ENCODE measurements around the gene P2RX3.

The P2RX3 gene

DNA sequence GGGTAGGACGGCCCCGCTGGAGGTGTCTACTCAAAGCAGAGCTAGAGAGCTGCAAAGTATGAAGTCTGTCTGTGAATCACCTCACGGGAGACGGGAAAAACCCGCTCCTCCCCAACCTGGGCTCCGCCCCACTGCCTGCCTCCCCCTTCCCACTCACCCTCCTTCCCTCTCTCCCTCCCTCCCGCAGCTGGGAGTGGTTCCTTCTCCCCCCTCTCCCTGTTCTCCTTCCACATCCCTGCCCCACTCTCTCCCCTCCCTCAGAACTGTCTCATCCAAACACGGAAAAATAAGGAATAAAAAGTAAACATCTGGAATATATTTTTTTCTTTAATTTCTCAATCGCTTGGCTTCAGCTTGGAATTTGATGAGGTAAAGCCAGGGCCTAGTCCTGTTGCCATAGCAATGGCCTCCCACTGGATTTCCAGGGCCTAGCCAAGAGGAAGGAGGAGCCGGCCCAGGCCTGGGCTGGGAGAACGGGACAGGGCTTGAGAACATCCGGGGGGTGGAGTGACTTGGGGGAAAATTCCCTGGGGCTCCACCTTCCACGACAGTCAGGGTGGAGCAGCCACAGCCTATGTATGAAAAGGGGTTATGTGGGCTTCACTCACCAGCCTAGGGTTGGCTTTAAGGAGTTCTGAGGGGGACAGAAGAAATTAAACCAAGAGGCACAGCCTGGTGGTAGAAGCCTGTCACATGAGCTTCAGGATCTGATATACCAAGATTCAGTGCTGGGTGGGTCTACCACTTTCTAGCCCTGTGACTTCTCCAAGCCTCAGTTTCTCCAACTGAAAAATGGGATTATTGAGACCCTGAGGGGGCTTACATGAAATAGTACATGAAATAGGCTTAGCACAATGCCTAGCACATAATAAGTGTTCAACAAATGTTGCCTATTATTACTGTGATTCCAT lies 15.6 kb upstream of the P2RX3 start:
- TF ChIP-seq, protein P1, sequence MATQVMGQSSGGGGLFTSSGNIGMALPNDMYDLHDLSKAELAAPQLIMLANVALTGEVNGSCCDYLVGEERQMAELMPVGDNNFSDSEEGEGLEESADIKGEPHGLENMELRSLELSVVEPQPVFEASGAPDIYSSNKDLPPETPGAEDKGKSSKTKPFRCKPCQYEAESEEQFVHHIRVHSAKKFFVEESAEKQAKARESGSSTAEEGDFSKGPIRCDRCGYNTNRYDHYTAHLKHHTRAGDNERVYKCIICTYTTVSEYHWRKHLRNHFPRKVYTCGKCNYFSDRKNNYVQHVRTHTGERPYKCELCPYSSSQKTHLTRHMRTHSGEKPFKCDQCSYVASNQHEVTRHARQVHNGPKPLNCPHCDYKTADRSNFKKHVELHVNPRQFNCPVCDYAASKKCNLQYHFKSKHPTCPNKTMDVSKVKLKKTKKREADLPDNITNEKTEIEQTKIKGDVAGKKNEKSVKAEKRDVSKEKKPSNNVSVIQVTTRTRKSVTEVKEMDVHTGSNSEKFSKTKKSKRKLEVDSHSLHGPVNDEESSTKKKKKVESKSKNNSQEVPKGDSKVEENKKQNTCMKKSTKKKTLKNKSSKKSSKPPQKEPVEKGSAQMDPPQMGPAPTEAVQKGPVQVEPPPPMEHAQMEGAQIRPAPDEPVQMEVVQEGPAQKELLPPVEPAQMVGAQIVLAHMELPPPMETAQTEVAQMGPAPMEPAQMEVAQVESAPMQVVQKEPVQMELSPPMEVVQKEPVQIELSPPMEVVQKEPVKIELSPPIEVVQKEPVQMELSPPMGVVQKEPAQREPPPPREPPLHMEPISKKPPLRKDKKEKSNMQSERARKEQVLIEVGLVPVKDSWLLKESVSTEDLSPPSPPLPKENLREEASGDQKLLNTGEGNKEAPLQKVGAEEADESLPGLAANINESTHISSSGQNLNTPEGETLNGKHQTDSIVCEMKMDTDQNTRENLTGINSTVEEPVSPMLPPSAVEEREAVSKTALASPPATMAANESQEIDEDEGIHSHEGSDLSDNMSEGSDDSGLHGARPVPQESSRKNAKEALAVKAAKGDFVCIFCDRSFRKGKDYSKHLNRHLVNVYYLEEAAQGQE (IDR thresholded peaks at IDR 0.05; ENCODE audit: insufficient read depth in 1 of 2, low read depth in 2 of 2, low read length in 2 of 2) = peak in 1 of 2 experiments; percentile 59; a peak in 1 of 4 replicates
- TF ChIP-seq FOXP2 (optimal IDR thresholded peaks at IDR 0.05; ENCODE audit: borderline replicate concordance, extremely low read depth, extremely low read length, insufficient read depth) = no peak
- peak; percentile 44; the same call in 1 of the 2 replicates for TF ChIP-seq TAF1 (IDR thresholded peaks at IDR 0.05; ENCODE audit: borderline replicate concordance, insufficient read depth, low read length)
- 0 out of 2 replicates have a peak, but pooled peaks have one; percentile 22 for TF ChIP-seq SIN3A (IDR thresholded peaks at IDR 0.05; ENCODE audit: borderline replicate concordance, insufficient read depth, low read length)
- TF ChIP-seq POLR2AphosphoS5 (IDR thresholded peaks at IDR 0.05; ENCODE audit: low read depth, low read length) = peak; percentile 15; the same call in 1 of the 2 replicates

DNA sequence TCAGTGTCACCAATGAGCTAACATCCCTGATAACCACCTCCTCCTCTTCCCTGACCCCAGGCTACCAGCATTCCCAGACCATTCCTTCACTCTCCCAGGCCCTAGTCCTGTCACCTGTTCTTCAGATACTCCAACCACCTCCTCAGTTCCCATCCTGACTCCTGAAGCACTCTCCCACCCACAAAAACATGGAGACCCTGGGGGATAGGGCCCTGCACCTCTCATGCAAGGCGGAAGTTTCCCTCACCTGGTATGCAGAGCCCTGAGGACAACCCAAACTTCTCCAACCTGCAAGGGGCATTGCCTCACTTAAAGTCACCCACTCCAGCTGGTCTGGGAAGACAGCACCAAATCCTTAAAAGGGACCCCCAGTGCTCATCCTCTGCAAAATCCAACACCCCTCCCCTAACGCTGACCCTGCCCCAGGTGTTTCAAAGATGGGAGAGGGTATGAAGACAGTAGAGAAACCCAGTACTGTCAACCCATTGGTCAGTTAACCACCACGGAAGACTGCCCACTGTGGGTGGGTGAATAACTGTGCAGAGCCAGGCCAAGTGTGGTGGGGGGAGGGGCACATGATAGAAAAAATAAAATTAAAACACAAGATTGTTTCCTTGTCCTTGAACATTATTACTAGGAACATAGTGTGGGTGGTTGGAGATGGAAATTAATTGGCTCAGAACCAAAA lies 14.8 kb upstream of the P2RX3 start:
- TF ChIP-seq POLR2AphosphoS5 (IDR thresholded peaks at IDR 0.05; ENCODE audit: low read depth, low read length) (no peak), SIN3A (IDR thresholded peaks at IDR 0.05; ENCODE audit: borderline replicate concordance, insufficient read depth, low read length) (no peak)
- TF ChIP-seq, protein P1 (IDR thresholded peaks at IDR 0.05; ENCODE audit: insufficient read depth in 1 of 2, low read depth in 2 of 2, low read length in 2 of 2) = no peak

DNA sequence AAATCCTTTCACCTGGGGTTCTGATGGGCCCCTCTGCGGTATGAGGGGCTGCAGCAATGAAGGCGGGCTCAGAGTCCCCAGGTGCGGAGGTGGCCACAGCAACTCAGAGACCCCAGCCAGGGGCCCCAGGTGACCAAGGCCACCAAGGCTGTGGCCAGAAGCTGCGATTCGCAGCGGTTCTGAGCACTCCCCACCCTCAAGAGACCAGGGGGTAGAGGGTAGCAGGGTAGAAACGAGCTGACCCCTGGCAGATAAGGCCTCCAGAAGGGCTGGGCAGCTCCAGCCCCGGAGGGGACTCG lies 14.3 kb upstream of the P2RX3 start:
- TF ChIP-seq TAF1 (IDR thresholded peaks at IDR 0.05; ENCODE audit: borderline replicate concordance, insufficient read depth, low read length) (no peak), POLR2AphosphoS5 (IDR thresholded peaks at IDR 0.05; ENCODE audit: low read depth, low read length) (no peak), SIN3A (IDR thresholded peaks at IDR 0.05; ENCODE audit: borderline replicate concordance, insufficient read depth, low read length) (no peak), FOXP2 (optimal IDR thresholded peaks at IDR 0.05; ENCODE audit: borderline replicate concordance, extremely low read depth, extremely low read length, insufficient read depth) (no peak)
- TF ChIP-seq, protein P1 (IDR thresholded peaks at IDR 0.05; ENCODE audit: insufficient read depth in 1 of 2, low read depth in 2 of 2, low read length in 2 of 2) = no peak

DNA sequence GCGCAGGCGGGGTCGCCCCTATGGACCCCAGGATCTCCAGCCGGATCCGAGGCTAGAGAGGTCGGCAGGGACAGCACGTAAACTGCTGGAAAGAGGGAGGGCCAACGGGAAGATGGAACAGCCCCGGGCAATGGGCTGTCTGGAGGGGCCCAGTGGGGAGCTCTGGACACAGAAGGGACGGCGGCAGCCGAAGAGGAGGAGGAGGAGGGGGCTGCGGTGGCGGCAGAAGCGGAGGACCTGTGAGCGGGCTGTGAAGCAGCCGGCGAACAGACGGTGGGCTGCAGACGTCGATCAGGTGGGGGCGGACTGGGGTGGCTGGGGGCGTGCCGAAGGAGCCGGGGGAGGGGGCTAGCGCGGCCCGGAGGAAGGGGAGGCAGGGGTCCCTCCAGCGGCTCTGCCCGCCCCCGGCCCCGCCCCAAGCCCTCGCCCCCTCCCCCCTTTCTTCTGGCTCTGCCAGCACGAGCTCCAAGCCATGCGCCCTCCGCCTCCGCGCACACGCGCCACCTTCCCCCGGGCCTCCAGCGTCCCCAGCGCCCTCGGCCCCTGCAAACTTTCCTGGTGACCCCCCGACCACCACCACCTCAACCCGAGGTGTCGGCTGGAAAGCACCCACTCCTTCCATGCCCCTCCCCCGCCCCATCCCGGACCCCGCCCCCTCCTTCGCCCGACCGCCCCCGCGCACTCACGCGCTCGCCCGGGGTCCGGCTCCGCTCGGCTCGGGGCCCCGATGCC lies 13.8 kb upstream of the P2RX3 start:
- no peak for TF ChIP-seq TAF1 (IDR thresholded peaks at IDR 0.05; ENCODE audit: borderline replicate concordance, insufficient read depth, low read length)
- TF ChIP-seq, protein P1 (IDR thresholded peaks at IDR 0.05; ENCODE audit: insufficient read depth in 1 of 2, low read depth in 2 of 2, low read length in 2 of 2) = no peak
- TF ChIP-seq POLR2AphosphoS5 (IDR thresholded peaks at IDR 0.05; ENCODE audit: low read depth, low read length) = peak; percentile 47; the same call in 1 of the 2 replicates
- TF ChIP-seq SIN3A (IDR thresholded peaks at IDR 0.05; ENCODE audit: borderline replicate concordance, insufficient read depth, low read length) = 0 out of 2 replicates have a peak, but pooled peaks have one; percentile 13

All from PFSK-1 (cell line).